Right renal pelvis (tissue), 4 donors: ENCODE measurements around the gene PLPP2. TPM values are rescaled to one million over a fixed set of nuclear protein-coding genes. Genes with fewer than 3 reads are reported as not detected.
"Not testable (repeated sequence)": the region's sequence is repeated elsewhere in the genome, so short reads cannot be mapped to it uniquely, and the experiment has no call there.

Source experiments
- DNase-seq, 4 donors: peaks; one replicate each; pipeline ENCODE4 v3.0.0-alpha.2; 2013; ENCODE audit warnings: low read depth in 4 of 4, low spot score in 3 of 4, missing footprints in 1 of 4
- polyA plus RNA-seq, 4 donors: library from polyadenylated mRNA; unstranded; fragments of 120-200 nt; gene quantifications; one replicate each; pipeline ENCODE4 v1.2.1, GENCODE V29; 2013; ENCODE audit not compliant: insufficient read length in 4 of 4

PLPP2 gene
- polyA plus RNA-seq, 4 donors = 2.2 to 4.3 (median 3.2) TPM

DNA sequence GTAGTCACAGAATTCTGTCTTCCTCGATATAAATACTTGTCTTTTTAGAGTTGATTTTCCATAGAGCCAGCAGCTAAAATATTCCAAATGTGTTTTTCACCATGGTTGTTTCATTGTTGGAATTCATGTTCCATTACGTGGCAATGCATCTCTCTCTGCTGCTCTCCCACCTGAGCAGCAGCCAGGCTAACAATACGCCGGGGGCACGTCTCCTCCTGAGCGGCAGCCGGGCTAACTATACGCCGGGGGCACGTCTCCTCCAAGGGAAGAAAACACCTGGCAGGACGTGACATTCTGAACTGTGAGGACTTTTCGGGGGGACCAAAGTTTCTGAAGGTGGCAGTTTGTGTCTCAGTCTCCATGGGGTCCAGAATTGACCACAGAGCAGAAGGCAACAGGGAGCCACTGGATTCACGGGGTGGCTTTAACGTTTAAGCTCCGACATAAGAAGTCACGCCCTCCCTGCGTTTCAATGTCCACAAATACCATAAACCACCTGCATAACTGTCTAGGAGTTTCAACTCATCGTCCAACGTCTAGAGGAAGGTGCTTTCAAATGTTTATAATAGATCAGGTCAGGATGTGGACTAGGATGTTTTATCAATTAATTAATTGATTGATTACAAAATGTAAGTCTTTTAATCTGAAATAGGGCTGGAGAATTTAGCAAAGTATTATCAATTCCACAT, 15.1 kb downstream of the PLPP2 start:
- DNase-seq = no peak

DNA sequence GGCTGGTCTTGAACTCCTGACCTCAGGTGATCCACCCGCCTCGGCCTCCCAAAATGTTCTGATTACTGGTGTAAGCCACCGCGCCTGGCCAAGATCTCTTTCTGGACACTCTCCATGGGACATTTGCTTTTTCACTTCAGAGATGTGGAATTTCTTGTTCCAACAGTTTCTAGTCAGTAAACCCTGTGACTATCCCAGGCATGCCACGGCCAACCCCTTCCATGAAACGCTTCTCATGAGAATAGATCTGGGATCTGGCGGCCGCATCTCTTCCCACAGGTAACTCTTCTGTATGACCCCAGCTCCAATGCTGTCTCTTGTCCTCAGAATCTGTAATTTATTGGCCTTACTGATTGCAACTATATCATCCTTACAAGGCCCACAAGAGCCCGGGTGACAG, 16.2 kb downstream of the PLPP2 start:
- DNase-seq = no peak

DNA sequence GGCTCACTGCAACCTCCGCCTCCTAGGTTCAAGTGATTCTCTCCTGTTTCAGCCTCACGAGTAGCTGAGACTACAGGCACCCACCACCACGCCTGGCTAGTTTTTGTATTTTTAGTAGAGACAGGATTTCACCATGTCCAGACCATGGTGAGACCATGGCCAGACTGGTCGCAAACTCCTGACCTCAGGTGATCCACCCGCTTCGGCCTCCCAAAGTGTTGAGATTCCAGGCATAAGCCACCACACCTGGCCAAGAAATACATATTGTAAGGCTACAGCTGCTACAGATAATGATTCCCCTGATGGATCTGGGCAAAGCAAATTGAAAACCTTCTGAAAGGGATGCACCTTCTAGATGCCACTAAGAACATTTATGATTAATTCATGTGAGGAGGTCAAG, 17.8 kb downstream of the PLPP2 start:
- no peak for DNase-seq

DNA sequence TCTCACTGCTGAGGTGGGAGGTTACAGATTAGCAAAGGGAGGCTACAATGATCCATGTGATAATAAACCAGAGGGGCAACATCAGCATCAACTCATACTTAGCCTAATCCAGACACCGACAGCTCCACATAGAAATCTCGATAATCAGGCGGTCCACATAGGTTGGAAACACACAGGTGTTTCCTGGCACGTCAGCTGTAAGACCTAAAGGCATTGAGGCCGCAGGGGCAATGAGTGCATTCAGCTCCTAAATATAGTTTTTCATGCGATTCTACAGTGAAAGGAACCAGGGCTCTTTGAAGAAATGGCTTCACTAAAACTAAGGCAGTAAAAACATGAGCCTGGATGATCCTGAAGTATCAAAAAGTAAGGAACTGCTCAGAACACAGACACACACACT, 19.3 kb downstream of the PLPP2 start:
- no peak for DNase-seq

DNA sequence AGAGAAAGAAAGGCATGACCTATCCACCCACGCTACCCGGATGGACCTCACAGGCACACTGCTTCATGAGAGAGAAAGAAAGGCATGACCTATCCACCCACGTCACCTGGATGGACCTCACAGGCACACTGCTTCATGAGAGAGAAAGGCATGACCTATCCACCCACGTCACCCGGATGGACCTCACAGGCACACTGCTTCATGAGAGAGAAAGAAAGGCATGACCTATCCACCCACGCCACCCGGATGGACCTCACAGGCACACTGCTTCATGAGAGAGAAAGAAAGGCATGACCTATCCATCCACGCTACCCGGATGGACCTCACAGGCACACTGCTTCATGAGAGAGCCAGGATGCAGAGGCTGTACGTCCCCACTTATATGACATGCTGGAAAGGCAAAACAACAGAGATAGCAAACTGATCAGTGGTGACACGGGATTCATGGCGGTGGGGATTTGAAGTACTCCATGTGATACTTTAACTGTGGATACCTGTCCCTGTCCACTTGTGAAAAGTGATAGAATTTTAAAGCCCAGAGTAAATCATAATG, 20.4 kb downstream of the PLPP2 start:
- DNase-seq = not testable (repeated sequence)

DNA sequence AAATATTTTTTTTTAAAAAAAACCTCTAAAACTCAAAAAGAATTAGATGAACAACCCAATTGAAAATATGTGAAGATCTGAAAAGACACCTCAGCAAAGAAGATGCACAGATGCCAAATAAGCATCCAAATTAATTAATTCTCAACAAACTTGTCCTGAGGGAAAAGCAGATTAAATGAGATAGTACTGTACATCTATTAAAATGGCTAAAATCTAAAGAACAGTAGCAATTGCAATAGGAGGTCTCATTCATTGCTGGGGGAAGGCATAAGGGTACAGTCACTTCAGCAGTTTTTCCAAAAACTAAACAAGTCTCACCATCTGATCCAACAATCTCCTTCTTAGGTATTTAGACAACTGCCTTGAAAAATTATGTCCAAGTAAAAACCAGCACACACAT, 22.0 kb downstream of the PLPP2 start:
- no peak for DNase-seq

DNA sequence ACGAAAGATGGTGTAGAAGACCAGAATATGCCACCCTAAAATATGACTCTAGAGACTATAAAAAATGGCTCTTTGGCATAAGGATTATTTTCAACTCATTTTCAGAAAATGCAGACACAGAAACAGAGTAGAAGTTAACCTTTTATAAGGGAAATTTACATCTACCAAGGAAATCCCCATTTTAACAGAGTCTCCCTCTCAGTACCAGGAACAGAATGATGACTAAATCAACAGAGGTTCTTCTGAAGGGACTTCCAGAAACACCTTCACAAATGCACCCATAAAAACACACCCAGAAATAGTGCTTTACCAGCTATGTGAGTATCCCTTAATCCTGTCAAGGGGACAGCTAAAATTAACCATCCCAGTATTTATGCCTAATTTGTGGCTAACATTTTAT, 29.1 kb downstream of the PLPP2 start:
- DNase-seq = no peak

DNA sequence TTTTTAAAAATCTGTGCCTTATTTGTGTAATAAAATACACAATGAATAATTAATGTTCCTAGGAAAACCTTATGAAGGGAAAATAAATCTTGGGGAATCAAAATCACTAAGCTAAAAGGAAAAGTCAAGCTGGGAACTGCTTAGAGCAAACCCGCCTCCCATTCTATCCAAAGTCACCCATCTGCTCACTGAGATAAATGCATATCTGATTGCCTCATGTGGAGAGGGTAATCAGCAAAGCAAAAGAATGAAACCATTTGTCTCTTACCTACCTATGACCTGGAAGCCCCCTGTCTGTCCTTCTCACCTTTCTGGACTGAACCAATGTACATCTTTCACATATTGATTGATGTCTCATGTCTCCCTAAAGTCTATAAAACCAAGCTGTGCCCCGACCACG, 34.4 kb downstream of the PLPP2 start:
- DNase-seq = not testable (repeated sequence)

DNA sequence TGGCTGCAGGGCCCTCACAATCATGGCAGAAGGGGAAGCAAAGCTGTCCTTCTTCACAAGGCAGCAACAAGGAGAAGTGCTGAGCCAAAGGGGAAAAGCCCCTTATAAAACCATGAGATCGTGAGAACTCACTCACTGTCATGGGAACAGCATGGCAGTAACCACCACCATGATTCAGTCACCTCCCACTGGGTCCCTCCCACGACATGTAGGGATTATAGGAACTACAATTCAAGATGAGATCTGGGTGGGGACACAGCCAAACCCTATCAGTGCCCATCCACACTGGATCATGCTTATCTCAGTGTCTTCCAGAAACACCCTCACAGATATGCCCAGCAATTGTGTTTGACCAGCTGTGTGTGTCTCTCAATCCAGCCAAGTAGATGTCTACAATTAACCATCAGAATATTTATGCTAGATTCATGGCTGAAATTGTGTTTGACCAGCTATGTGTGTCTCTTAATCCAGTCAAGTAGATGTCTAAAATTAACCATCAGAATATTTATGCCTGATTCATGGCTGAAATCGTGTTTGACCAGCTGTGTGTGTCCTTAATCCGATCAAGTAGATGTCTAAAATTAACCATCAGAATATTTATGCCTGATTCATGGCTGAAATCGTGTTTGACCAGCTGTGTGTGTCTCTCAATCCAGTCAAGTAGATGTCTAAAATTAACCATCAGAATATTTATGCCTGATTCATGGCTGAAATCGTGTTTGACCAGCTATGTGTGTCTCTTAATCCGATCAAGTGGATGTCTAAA, 38.6 kb downstream of the PLPP2 start:
- not testable (repeated sequence) for DNase-seq

DNA sequence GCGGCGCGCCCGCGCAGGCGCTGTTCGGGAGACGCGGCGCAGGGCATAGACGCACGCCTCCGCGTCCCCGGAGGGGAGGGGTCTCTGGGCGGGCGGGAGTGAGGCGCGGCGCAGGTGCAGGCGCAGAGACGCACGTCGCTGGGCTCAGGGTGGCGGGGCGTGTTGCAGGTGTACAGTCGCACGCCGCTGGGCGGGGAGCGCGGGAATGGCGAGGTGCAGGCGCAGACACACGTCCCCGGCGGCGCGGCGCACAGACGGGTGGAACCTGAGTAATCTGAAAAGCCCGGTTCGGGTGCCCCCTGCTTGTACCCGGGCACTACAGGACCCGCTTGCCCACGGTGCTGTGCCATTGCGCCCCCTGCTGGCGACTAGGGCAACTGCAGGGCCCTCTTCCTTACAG, 44.7 kb downstream of the PLPP2 start:
- no peak for DNase-seq

DNA sequence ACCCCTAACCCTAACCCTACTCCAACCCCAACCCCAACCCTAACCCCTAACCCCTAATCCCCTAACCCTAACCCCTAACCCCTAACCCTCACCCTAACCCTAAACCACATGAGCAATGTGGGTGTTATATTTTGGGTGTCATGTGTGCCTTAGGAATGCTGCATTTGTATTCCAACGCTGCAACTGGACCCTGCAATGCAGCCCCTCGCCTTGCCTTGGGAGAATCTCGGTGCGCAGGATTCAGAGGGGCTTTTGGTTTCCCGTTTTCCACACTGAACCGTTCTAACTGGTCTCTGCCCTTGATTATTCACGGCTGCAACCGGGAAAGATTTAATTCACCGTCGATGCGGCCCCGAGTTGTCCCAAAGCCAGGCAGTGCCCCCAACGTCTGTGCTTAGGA, 45.3 kb downstream of the PLPP2 start:
- DNase-seq = not testable (repeated sequence)

DNA sequence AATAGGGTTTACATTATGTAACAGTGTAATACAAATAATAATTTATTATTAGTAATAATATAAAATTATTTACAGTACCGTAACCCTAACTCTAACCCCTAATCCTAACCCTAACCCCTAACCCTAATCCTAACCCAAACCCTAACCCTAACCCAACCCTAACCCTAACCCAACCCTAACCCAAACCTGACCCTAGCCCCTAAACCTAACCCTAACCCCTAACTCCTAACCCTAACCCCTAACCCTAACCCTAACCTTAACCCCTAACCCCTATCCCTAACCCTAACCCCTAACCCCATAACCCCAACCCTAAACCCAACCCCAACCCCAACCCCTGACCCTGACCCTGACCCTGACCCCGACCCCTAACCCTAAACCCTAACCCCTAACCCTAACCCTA, 45.7 kb downstream of the PLPP2 start:
- no peak for DNase-seq

Other genes with a start within 250 kb of the PLPP2 start
- gene OR4F17, start 184.3 kb downstream of the PLPP2 start, polyA plus RNA-seq = not detected
- gene MIER2, start 53.4 kb upstream of the PLPP2 start, polyA plus RNA-seq = 10 to 100 TPM; 23.6 to 32.8 (median 24.5) TPM
- 1 to 10 TPM; 1.4 to 3.4 (median 1.8) TPM for gene C2CD4C, start 117.7 kb upstream of the PLPP2 start, polyA plus RNA-seq
- 10 to 100 TPM; 25.1 to 41.9 (median 28.7) TPM for gene SHC2, start 169.6 kb upstream of the PLPP2 start, polyA plus RNA-seq
- 1 to 10 TPM; 2.8 to 5.6 (median 3.6) TPM for gene MADCAM1, start 205.1 kb upstream of the PLPP2 start, polyA plus RNA-seq
- gene TPGS1, start 216.1 kb upstream of the PLPP2 start, polyA plus RNA-seq = 10 to 100 TPM in 1 of 4 donors, 1 to 10 TPM in 3; 5.5 to 18.3 (median 6.6) TPM
- 10 to 100 TPM; 56.1 to 75.0 (median 60.6) TPM for gene CDC34, start 240.4 kb upstream of the PLPP2 start, polyA plus RNA-seq